Muscle of leg (tissue), 11 donors: ENCODE measurements around the gene WNT1. TPM values are rescaled to one million over a fixed set of nuclear protein-coding genes. Genes with fewer than 3 reads are reported as not detected.

Source experiments
- DNase-seq: peaks from one replicate; pipeline ENCODE4 v3.0.0; 2013
- H3K27ac ChIP-seq: one replicate; pipeline ENCODE4 v1.5.1; 2013; ENCODE audit warnings: mild to moderate bottlenecking, low read length, control low read depth
- H3K27me3 ChIP-seq: one replicate; pipeline ENCODE4 v1.6.1; 2013; ENCODE audit warnings: low read length; ENCODE audit not compliant: control insufficient read depth, insufficient read depth
- H3K36me3 ChIP-seq: one replicate; pipeline ENCODE4 v1.6.1; 2013; ENCODE audit warnings: low read length; ENCODE audit not compliant: control insufficient read depth, insufficient read depth
- H3K4me1 ChIP-seq: one replicate; pipeline ENCODE4 v1.6.1; 2013; ENCODE audit warnings: low read length; ENCODE audit not compliant: control insufficient read depth, insufficient read depth
- H3K4me3 ChIP-seq: one replicate; pipeline ENCODE4 v1.5.1; 2013; ENCODE audit warnings: low read length, control low read depth
- H3K9me3 ChIP-seq: replicated peaks from 2 replicates; pipeline ENCODE4 v1.6.1; 2013; ENCODE audit warnings: low read depth, low read length; ENCODE audit not compliant: control insufficient read depth
- WGBS: methylation state at CpG from one replicate; pipeline ENCODE4 v1.1.5; 2013; ENCODE audit warnings: missing lambda C conversion rate; ENCODE audit not compliant: insufficient coverage; 5-methylcytosine and 5-hydroxymethylcytosine counted together
- polyA plus RNA-seq, 8 donors: library from polyadenylated mRNA; unstranded; fragments of 120-200 nt; gene quantifications; one replicate each; pipeline versions ENCODE4 v1.2.1 to v1.2.3, GENCODE V29; 2013; ENCODE audit warnings: inconsistent platforms in 1 of 8, low replicate concordance in 1 of 8; ENCODE audit not compliant: insufficient read length in 8 of 8, insufficient read depth in 1 of 8
- total RNA-seq: library from RNA; stranded (reverse); fragments of 120-200 nt; gene quantifications from one replicate; pipeline ENCODE4 v1.2.4, GENCODE V29; 2013

Gene WNT1
- total and polyA plus RNA-seq, 9 donors: 0.14 to 0.21 (median 0.17) TPM; not detected in 4

- Histone ChIP-seq H3K36me3 (no peaks in the 10 kb centered on the region), H3K4me1 (peaks cover 27% of the 10 kb centered on the region), H3K27ac (no peak overlapping the region), H3K27me3 (peaks cover 86% of the 10 kb centered on the region), H3K9me3 (no peaks in the 10 kb centered on the region), H3K4me3 (no peak overlapping the region)
- WGBS: 63% methylated on average over 3 of the region's 3 CpGs
- no peak for DNase-seq
Measured at GRCh38 chr12:48993787-48994186, 15.7 kb downstream of the WNT1 start.

- Histone ChIP-seq H3K4me1 (peaks cover 33% of the 10 kb centered on the region), H3K27me3 (peaks cover 86% of the 10 kb centered on the region), H3K9me3 (no peaks in the 10 kb centered on the region), H3K36me3 (no peaks in the 10 kb centered on the region), H3K4me3 (no peak overlapping the region), H3K27ac (no peak overlapping the region)
- DNase-seq: no peak
- 21% methylated on average over 5 of the region's 32 CpGs for WGBS
Measured at GRCh38 chr12:48994224-48995085, 16.3 kb downstream of the WNT1 start.

DNA sequence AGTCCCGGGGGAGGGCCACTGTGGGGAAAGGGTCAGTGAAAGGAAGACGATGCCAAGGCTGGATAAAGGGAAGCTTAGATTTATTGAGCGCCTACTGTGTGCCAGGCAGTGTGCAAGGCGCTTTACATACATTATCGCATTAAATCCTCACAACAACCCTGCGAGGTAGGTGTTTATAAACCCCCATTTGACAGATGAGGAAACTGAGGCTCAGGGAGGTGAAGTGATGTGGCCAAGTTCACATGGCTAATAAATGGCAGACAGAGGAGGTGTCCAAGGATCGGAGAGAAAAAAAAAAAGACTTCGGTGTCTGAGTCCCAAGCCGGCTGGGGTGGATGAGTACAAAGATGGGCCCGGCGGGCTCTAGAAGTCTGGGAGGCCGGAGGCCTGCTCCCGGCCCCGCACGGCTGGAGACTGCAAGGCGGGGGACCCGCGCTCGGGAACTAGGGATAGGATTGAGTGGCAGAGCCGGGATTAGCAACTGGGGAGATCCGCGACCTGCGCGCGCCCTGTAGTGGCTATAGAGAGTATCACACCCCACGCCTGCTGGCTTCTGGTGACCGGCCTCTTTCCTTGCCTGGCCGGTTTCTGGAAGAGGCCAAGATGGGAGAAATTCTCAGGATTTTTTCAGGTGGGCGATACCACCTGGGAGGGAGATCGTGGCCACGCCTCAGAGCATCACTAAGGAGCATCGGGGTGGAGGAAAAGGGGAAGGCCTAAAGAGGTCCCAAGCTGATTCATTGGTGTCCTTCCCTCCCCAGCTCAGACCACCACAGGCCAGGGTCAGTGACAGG, 17.2 kb downstream of the WNT1 start:
- H3K4me1 ChIP-seq: peaks cover 41% of the 10 kb centered on the region
- 3% methylated on average over 26 of the region's 32 CpGs for WGBS
- DNase-seq: peak; percentile 88
- peaks cover 88% of the 10 kb centered on the region for H3K27me3 ChIP-seq
- no peak overlapping the region for H3K27ac ChIP-seq
- no peaks in the 10 kb centered on the region for H3K36me3 ChIP-seq
- no peaks in the 10 kb centered on the region for H3K9me3 ChIP-seq
- no peak overlapping the region for H3K4me3 ChIP-seq

- peak overlapping the region; percentile 18 for H3K4me3 ChIP-seq
- H3K4me1 ChIP-seq: peaks cover 51% of the 10 kb centered on the region
- no peak overlapping the region for H3K27ac ChIP-seq
- peak; percentile 89 for DNase-seq
- H3K36me3 ChIP-seq: peaks cover 14% of the 10 kb centered on the region
- peaks cover 87% of the 10 kb centered on the region for H3K27me3 ChIP-seq
- no peaks in the 10 kb centered on the region for H3K9me3 ChIP-seq
- 2% methylated on average over 49 of the region's 71 CpGs for WGBS
Measured at GRCh38 chr12:48996794-48997718, 18.9 kb downstream of the WNT1 start.

DNA sequence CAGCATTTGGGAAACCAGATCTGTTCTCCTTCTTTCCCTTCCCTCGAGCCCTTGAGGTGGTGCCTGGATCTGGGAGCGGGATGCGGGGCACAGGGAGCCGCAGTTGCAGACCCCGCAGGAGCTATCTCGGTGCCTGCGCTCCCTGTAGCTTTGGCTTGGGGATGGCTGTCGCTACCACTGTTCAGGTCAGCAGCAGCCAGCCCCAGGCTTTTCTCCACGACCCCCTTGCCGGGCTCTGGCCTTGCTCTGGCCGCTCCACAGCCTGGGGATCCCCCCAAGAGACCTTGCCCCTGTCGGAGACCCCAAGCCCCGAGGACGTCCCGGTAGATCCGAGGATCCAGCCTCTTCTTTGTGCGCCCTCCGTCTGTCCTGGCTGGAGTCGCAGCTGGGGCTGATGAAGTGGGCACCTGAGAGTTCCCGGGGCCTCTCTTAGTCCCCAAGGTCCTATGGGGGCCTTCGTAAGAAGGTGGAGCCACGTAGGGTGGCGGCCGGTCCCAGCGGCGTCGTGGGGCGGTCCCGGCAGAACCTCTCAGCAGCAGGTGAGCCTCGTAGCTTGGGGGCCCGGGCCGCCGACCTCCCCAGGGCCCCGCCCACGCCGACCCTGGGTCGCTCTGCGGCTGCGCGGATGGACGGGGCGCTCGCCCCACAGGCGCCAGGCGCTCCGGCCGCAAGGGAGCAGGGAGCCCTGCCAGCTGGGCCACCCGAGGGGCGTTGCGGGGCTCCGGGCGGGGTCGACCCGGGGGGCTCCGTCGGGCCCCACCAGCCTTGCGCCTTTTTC, 19.8 kb downstream of the WNT1 start:
- peak overlapping the region; percentile 13 for H3K27ac ChIP-seq
- peaks cover 22% of the 10 kb centered on the region for H3K36me3 ChIP-seq
- H3K4me1 ChIP-seq: peaks cover 51% of the 10 kb centered on the region
- peaks cover 85% of the 10 kb centered on the region for H3K27me3 ChIP-seq
- WGBS: under 1% methylated on average over 52 of the region's 57 CpGs
- no peaks in the 10 kb centered on the region for H3K9me3 ChIP-seq
- DNase-seq: peak; percentile 33
- peak overlapping the region; percentile 35 for H3K4me3 ChIP-seq

- no peaks in the 10 kb centered on the region for H3K9me3 ChIP-seq
- peak overlapping the region; percentile 35 for H3K4me3 ChIP-seq
- no peak overlapping the region for H3K27ac ChIP-seq
- peaks cover 76% of the 10 kb centered on the region for H3K27me3 ChIP-seq
- DNase-seq: peak; percentile 51
- peaks cover 30% of the 10 kb centered on the region for H3K36me3 ChIP-seq
- WGBS: under 1% methylated on average over 19 of the region's 48 CpGs
- H3K4me1 ChIP-seq: peaks cover 51% of the 10 kb centered on the region
Measured at GRCh38 chr12:48998497-48999353, 20.6 kb downstream of the WNT1 start.

DNA sequence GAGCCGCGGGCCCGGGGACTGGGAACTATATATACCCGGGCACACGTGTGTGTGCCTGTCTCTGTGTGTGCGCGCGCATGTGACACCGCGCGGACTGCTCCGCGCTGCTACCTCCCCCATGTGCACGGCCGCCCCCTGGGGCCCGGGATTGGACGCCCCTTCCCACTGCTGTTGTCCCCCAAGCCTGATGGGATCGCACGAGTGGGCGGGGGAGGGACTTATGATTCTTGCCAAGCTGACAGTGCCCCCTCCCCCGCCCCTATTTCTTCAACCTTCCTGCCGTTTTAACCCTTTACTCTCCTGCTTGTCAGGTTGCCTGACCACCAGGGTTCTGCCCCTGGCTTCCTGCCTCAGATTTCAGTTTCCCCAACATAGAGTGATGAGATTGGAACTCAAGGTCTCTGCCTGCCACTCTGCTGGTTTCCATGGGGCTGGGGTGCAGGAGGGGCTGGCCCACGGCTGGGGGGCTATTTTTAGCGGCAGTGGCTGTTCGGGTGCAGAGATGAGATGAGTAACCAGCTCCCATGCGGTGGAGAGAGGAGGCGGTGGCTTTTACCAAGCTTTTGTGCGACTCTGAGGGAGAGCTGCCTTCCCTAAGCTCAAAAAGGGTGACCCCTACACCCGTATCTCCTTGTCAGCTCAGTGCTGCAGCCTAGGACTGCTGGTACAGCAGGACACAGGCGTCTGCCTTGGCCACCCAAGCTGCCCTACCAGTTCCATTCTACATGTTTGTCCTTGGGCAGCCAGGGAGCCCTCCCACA, 21.4 kb downstream of the WNT1 start, which contains the start of gene DDN:
Gene DDN, minus strand, starts transcription at position 5 of the 761 bp plus-strand sequence. CDS start 88 bp downstream, outside the sequence.
- Histone ChIP-seq H3K9me3 (no peaks in the 10 kb centered on the region), H3K4me1 (peaks cover 51% of the 10 kb centered on the region), H3K36me3 (peaks cover 38% of the 10 kb centered on the region), H3K27ac (peak within 1 kb of the TSS; percentile 85), H3K27me3 (peaks cover 68% of the 10 kb centered on the region), H3K4me3 (peak within 1 kb of the TSS; percentile 40)
- peak; percentile 70 for DNase-seq
- WGBS: 2% methylated on average over 26 of the region's 30 CpGs

- no peak for DNase-seq
- WGBS: no CpG with 5 or more reads among the region's 2 CpGs
- peaks cover 60% of the 10 kb centered on the region for H3K27me3 ChIP-seq
- H3K4me1 ChIP-seq: peaks cover 46% of the 10 kb centered on the region
- no peaks in the 10 kb centered on the region for H3K9me3 ChIP-seq
- no peak overlapping the region for H3K4me3 ChIP-seq
- peaks cover 46% of the 10 kb centered on the region for H3K36me3 ChIP-seq
- peak overlapping the region; percentile 72 for H3K27ac ChIP-seq
Measured at GRCh38 chr12:49000346-49000745, 22.2 kb downstream of the WNT1 start.
